ENCODE data around the gene IL1RN. TPM values are rescaled to one million over a fixed set of nuclear protein-coding genes. Genes with fewer than 3 reads are reported as not detected.

The IL1RN gene
- total and polyA plus RNA-seq, 2 of the 13 experiments (the other 11 are each of a cell fraction or from before 2014, with no cell fraction given): 21.2 to 101 TPM

- TF ChIP-seq FOXA1 (IDR thresholded peaks at IDR 0.05): no peak
- TF ChIP-seq FOXA1 (CRISPR knock-in tag; IDR thresholded peaks at IDR 0.05): peak; percentile 81
- no peak for TF ChIP-seq SMAD9 (CRISPR knock-in tag; IDR thresholded peaks at IDR 0.05)
- no peak for TF ChIP-seq CCAR2 (optimal IDR thresholded peaks at IDR 0.05; ENCODE audit: low read depth, low read length)
- peak; percentile 99 for TF ChIP-seq ZNF747 (CRISPR knock-in tag; IDR thresholded peaks at IDR 0.05; ENCODE audit: borderline replicate concordance)
- no peak for TF ChIP-seq ZNF234 (CRISPR knock-in tag; conservative IDR thresholded peaks at IDR 0.05)
- no peak for TF ChIP-seq FLYWCH1 (CRISPR knock-in tag; IDR thresholded peaks at IDR 0.05)
- TF ChIP-seq SP4 (CRISPR knock-in tag; IDR thresholded peaks at IDR 0.05): peak; percentile 78
- TF ChIP-seq, protein P1, sequence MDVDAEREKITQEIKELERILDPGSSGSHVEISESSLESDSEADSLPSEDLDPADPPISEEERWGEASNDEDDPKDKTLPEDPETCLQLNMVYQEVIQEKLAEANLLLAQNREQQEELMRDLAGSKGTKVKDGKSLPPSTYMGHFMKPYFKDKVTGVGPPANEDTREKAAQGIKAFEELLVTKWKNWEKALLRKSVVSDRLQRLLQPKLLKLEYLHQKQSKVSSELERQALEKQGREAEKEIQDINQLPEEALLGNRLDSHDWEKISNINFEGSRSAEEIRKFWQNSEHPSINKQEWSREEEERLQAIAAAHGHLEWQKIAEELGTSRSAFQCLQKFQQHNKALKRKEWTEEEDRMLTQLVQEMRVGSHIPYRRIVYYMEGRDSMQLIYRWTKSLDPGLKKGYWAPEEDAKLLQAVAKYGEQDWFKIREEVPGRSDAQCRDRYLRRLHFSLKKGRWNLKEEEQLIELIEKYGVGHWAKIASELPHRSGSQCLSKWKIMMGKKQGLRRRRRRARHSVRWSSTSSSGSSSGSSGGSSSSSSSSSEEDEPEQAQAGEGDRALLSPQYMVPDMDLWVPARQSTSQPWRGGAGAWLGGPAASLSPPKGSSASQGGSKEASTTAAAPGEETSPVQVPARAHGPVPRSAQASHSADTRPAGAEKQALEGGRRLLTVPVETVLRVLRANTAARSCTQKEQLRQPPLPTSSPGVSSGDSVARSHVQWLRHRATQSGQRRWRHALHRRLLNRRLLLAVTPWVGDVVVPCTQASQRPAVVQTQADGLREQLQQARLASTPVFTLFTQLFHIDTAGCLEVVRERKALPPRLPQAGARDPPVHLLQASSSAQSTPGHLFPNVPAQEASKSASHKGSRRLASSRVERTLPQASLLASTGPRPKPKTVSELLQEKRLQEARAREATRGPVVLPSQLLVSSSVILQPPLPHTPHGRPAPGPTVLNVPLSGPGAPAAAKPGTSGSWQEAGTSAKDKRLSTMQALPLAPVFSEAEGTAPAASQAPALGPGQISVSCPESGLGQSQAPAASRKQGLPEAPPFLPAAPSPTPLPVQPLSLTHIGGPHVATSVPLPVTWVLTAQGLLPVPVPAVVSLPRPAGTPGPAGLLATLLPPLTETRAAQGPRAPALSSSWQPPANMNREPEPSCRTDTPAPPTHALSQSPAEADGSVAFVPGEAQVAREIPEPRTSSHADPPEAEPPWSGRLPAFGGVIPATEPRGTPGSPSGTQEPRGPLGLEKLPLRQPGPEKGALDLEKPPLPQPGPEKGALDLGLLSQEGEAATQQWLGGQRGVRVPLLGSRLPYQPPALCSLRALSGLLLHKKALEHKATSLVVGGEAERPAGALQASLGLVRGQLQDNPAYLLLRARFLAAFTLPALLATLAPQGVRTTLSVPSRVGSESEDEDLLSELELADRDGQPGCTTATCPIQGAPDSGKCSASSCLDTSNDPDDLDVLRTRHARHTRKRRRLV (CRISPR knock-in tag; IDR thresholded peaks at IDR 0.05): peak; percentile 80; the same call in 1 of the 2 replicates
- TF ChIP-seq NCOA5 (CRISPR knock-in tag; IDR thresholded peaks at IDR 0.05): no peak
- TF ChIP-seq CBFB (CRISPR knock-in tag; IDR thresholded peaks at IDR 0.05): no peak
- peak; percentile 98 for TF ChIP-seq ZNF430 (CRISPR knock-in tag; IDR thresholded peaks at IDR 0.05)
- TF ChIP-seq ZSCAN29 (CRISPR knock-in tag; conservative IDR thresholded peaks at IDR 0.05): peak; percentile 93
- TF ChIP-seq JUNB (CRISPR knock-in tag; IDR thresholded peaks at IDR 0.05; ENCODE audit: borderline replicate concordance): peak; percentile 77; the same call in 1 of the 2 replicates
- TF ChIP-seq SALL1 (CRISPR knock-in tag; IDR thresholded peaks at IDR 0.05): peak; percentile 100
- TF ChIP-seq, protein P2, sequence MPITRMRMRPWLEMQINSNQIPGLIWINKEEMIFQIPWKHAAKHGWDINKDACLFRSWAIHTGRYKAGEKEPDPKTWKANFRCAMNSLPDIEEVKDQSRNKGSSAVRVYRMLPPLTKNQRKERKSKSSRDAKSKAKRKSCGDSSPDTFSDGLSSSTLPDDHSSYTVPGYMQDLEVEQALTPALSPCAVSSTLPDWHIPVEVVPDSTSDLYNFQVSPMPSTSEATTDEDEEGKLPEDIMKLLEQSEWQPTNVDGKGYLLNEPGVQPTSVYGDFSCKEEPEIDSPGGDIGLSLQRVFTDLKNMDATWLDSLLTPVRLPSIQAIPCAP (CRISPR knock-in tag; IDR thresholded peaks at IDR 0.05; ENCODE audit: low read depth): peak; percentile 81; the same call in 1 of the 2 replicates
- TF ChIP-seq ZNF124 (CRISPR knock-in tag; IDR thresholded peaks at IDR 0.05): peak; percentile 97
- TF ChIP-seq NR2C2 (CRISPR knock-in tag; IDR thresholded peaks at IDR 0.05; ENCODE audit: borderline replicate concordance): peak; percentile 94
- no peak for TF ChIP-seq PHB2 (IDR thresholded peaks at IDR 0.05; ENCODE audit: partially characterized antibody)
- peak; percentile 70; the same call in 1 of the 2 replicates for TF ChIP-seq KDM4B (CRISPR knock-in tag; IDR thresholded peaks at IDR 0.05)
- peak; percentile 77 for TF ChIP-seq NFYB (CRISPR knock-in tag; IDR thresholded peaks at IDR 0.05)
- TF ChIP-seq, protein P3, sequence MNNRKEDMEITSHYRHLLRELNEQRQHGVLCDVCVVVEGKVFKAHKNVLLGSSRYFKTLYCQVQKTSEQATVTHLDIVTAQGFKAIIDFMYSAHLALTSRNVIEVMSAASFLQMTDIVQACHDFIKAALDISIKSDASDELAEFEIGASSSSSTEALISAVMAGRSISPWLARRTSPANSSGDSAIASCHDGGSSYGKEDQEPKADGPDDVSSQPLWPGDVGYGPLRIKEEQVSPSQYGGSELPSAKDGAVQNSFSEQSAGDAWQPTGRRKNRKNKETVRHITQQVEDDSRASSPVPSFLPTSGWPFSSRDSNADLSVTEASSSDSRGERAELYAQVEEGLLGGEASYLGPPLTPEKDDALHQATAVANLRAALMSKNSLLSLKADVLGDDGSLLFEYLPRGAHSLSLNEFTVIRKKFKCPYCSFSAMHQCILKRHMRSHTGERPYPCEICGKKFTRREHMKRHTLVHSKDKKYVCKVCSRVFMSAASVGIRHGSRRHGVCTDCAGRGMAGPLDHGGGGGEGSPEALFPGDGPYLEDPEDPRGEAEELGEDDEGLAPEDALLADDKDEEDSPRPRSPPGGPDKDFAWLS (CRISPR knock-in tag; IDR thresholded peaks at IDR 0.05; ENCODE audit: borderline replicate concordance): peak; percentile 45; the same call in 1 of the 2 replicates
- TF ChIP-seq REL (CRISPR knock-in tag; conservative IDR thresholded peaks at IDR 0.05): peak; percentile 93
- TF ChIP-seq SP1 (IDR thresholded peaks at IDR 0.05): no peak
- no peak for TF ChIP-seq SP1 (CRISPR knock-in tag; IDR thresholded peaks at IDR 0.05)
Measured at GRCh38 chr2:113167115-113167932, 39.9 kb downstream of the IL1RN start (continued).
